HepG2 (cell line): ENCODE data around the gene CD209. TPM values are rescaled to one million over a fixed set of nuclear protein-coding genes. Genes with fewer than 3 reads are reported as not detected.

Experiments
- ATAC-seq: fragments of 200-7000 bp; cut with Tn5 transposase; 3 replicates; pipeline ENCODE4 v1.9.1; 2020; ENCODE audit warnings: mild to moderate bottlenecking, moderate library complexity
- BruUV-seq: library from RNA; stranded (reverse); fragments of 400-500 nt; replicated peaks from 2 replicates; lab custom pipeline; 2021; lab: Mats Ljungman, UMichigan
- CTCF ChIA-PET: fragments of 300-600 bp; formaldehyde crosslinking; extraction: SDS; loops from one replicate; lab custom pipeline; 2021; ENCODE audit warnings: low total read pairs, inconsistent platforms, low intra/inter-chr PET ratio; lab: Yijun Ruan, JAX
- POLR2A ChIA-PET: fragments of 350-600 bp; sonication (Branson Sonifier 250); formaldehyde crosslinking; loops from one replicate; lab custom pipeline; 2020; ENCODE audit warnings: antibody characterized with exemption, inconsistent platforms; lab: Yijun Ruan, JAX
- DNase-seq: peaks from one replicate; pipeline ENCODE4 v3.0.0-alpha.2; 2015; ENCODE audit warnings: low spot score
- FAIRE-seq: peaks from 3 replicates; lab custom pipeline; 2011; peaks lifted over from hg19 to GRCh38; lab: Jason Lieb, UNC
- H2AFZ ChIP-seq: one replicate; pipeline ENCODE4 v1.6.1; 2011; ENCODE audit warnings: low read length, inconsistent platforms
- H3K27ac ChIP-seq: fragments of 300-600 bp; 3 replicates; pipeline ENCODE4 v1.8.0; 2011; ENCODE audit warnings: mixed run types, mild to moderate bottlenecking, mixed read lengths, low read length, inconsistent platforms; ENCODE audit not compliant: insufficient read depth; ENCODE audit errors: extremely low read length
- H3K27me3 ChIP-seq, 2 experiments: fragments of 200-600 bp in 1 of 2; 2 replicates in 1 of 2; 3 replicates in 1 of 2; pipeline versions ENCODE4 v1.6.0 to v1.8.0; 2011; ENCODE audit warnings: low read length in 2 of 2, mild to moderate bottlenecking in 2 of 2, moderate library complexity in 2 of 2, inconsistent platforms in 1 of 2; ENCODE audit not compliant: insufficient read depth in 2 of 2, control insufficient read depth in 1 of 2
- H3K36me3 ChIP-seq, 2 experiments: fragments of 200-600 bp in 1 of 2; replicated peaks in 1 of 2; 2 replicates in 1 of 2; 3 replicates in 1 of 2; pipeline versions ENCODE4 v1.5.1 to v1.8.0; 2011; ENCODE audit warnings: low read length in 2 of 2, inconsistent platforms in 1 of 2; ENCODE audit not compliant: insufficient read depth in 2 of 2, control insufficient read depth in 1 of 2
- H3K4me1 ChIP-seq: 2 replicates; pipeline ENCODE4 v1.5.1; 2012; ENCODE audit warnings: low read length, inconsistent platforms; ENCODE audit not compliant: insufficient read depth
- H3K4me2 ChIP-seq: 2 replicates; pipeline ENCODE4 v1.6.0; 2011; ENCODE audit warnings: low read depth, low read length, inconsistent platforms
- H3K4me3 ChIP-seq, 3 experiments: fragments of 200-600 bp in 1 of 3; sonication (generic), shearing (Covaris generic) in 1 of 3; replicated peaks in 1 of 3; 2 replicates each; pipeline ENCODE4 v1.5.1; 2011 to 2016; ENCODE audit warnings: low read length in 3 of 3, inconsistent platforms in 2 of 3, low read depth in 2 of 3, mild to moderate bottlenecking in 2 of 3, control low read depth in 1 of 3, mixed read lengths in 1 of 3; ENCODE audit not compliant: insufficient read depth in 1 of 3
- H3K79me2 ChIP-seq: one replicate; pipeline ENCODE4 v1.6.1; 2011; ENCODE audit warnings: low read length, inconsistent platforms; ENCODE audit not compliant: insufficient read depth
- H3K9ac ChIP-seq: 2 replicates; pipeline ENCODE4 v1.6.0; 2011; ENCODE audit warnings: mild to moderate bottlenecking, low read depth, low read length, inconsistent platforms; ENCODE audit not compliant: insufficient read depth
- H3K9me3 ChIP-seq: 2 replicates; pipeline ENCODE4 v1.5.1; 2012; ENCODE audit warnings: mild to moderate bottlenecking, low read length
- H4K20me1 ChIP-seq: 2 replicates; pipeline ENCODE4 v1.6.0; 2011; ENCODE audit warnings: inconsistent platforms, mild to moderate bottlenecking, low read length, moderate library complexity; ENCODE audit not compliant: insufficient read depth
- FOXK2 ChIP-seq: fragments of 450-650 bp; IDR thresholded peaks from 2 replicates; pipeline ENCODE4 v1.6.1; 2016
- MEF2D ChIP-seq: sonication (generic); formaldehyde crosslinking; IDR thresholded peaks from 2 replicates; pipeline ENCODE4 v1.5.1; 2020; ENCODE audit warnings: mild to moderate bottlenecking, missing genetic modification reagents
- MIER2 ChIP-seq: IDR thresholded peaks from 2 replicates; pipeline ENCODE4 v1.6.1; 2016; ENCODE audit warnings: missing biosample characterization, missing genetic modification reagents
- NCOA5 ChIP-seq: sonication (generic); formaldehyde crosslinking; IDR thresholded peaks from 2 replicates; pipeline ENCODE4 v1.4.0; 2020; ENCODE audit warnings: missing genetic modification reagents
- NPAS2 ChIP-seq: sonication (generic); formaldehyde crosslinking; IDR thresholded peaks from 2 replicates; pipeline ENCODE4 v1.8.0; 2022; ENCODE audit warnings: mild to moderate bottlenecking, missing genetic modification reagents, borderline replicate concordance
- PAWR ChIP-seq: sonication (generic); formaldehyde crosslinking; IDR thresholded peaks from 2 replicates; pipeline ENCODE4 v1.4.0; 2020; ENCODE audit warnings: missing genetic modification reagents, mild to moderate bottlenecking, borderline replicate concordance
- SNAPC2 ChIP-seq: sonication (generic); formaldehyde crosslinking; IDR thresholded peaks from 2 replicates; pipeline ENCODE4 v1.8.1; 2022; ENCODE audit warnings: mild to moderate bottlenecking, missing genetic modification reagents
- TBX2 ChIP-seq: sonication (generic); formaldehyde crosslinking; IDR thresholded peaks from 2 replicates; pipeline ENCODE4 v1.5.0; 2020; ENCODE audit warnings: missing genetic modification reagents, mild to moderate bottlenecking, borderline replicate concordance
- TCF7L2 ChIP-seq: IDR thresholded peaks from 2 replicates; pipeline ENCODE4 v1.6.1; 2011; ENCODE audit warnings: mild to moderate bottlenecking, low read depth, low read length, moderate library complexity
- TEAD2 ChIP-seq: sonication (generic); formaldehyde crosslinking; IDR thresholded peaks from 2 replicates; pipeline ENCODE4 v1.9.0; 2021; ENCODE audit warnings: missing genetic modification reagents
- ZFP37 ChIP-seq: sonication (generic); formaldehyde crosslinking; IDR thresholded peaks from 2 replicates; pipeline ENCODE4 v1.4.0; 2020; ENCODE audit warnings: missing genetic modification reagents, borderline replicate concordance
- ZNF224 ChIP-seq: sonication (generic); formaldehyde crosslinking; IDR thresholded peaks from 2 replicates; pipeline ENCODE4 v1.5.0; 2020; ENCODE audit warnings: mild to moderate bottlenecking, missing genetic modification reagents
- ZNF296 ChIP-seq: sonication (generic); formaldehyde crosslinking; conservative IDR thresholded peaks from 2 replicates; pipeline ENCODE4 v1.5.0; 2020; ENCODE audit warnings: mild to moderate bottlenecking, missing genetic modification reagents
- ZNF460 ChIP-seq: sonication (generic); formaldehyde crosslinking; IDR thresholded peaks from 2 replicates; pipeline ENCODE4 v1.5.1; 2020; ENCODE audit warnings: missing genetic modification reagents, mild to moderate bottlenecking, borderline replicate concordance
- ZNF839 ChIP-seq: sonication (generic); formaldehyde crosslinking; IDR thresholded peaks from 2 replicates; pipeline ENCODE4 v1.4.0; 2020; ENCODE audit warnings: missing genetic modification reagents, mild to moderate bottlenecking, borderline replicate concordance
- ZNF879 ChIP-seq: sonication (generic); formaldehyde crosslinking; IDR thresholded peaks from 2 replicates; pipeline ENCODE4 v1.8.1; 2023; ENCODE audit warnings: missing genetic modification reagents
- ZSCAN12 ChIP-seq: sonication (generic); formaldehyde crosslinking; IDR thresholded peaks from 2 replicates; pipeline ENCODE4 v1.9.0; 2021; ENCODE audit warnings: mild to moderate bottlenecking, missing genetic modification reagents
- WGBS: methylation state at CpG from one replicate; pipeline ENCODE4 v1.1.6; 2017; ENCODE audit warnings: low lambda C conversion rate; 5-methylcytosine and 5-hydroxymethylcytosine counted together
- in situ Hi-C: cut with HindIII; loops from 2 replicates; pipeline ENCODE4 v1.10.0; 2017; ENCODE audit warnings: low pct_unique_long_range_greater_than_20kb; ENCODE audit not compliant: extremely low pct_ligation_motif_present
- intact Hi-C: fragments of 100-400 bp; cut with micrococcal nuclease; formaldehyde crosslinking; loops from one replicate; pipeline ENCODE4 v1.10.0; 2022; ENCODE audit not compliant: unreplicated experiment
- polyA plus RNA-seq, 8 experiments: library from polyadenylated mRNA; depleted of rRNA in 3 of 8; stranded (reverse) in 7 of 8; unstranded in 1 of 8; fragments of >200 nt; fragmentation: Illumina TruSeq in 4 of 8; extraction: Trizol in 4 of 8; gene quantifications; 2 replicates each; pipeline versions ENCODE4 v1.2.1 to v1.2.3, GENCODE V29; 2011 to 2016; ENCODE audit warnings: low read depth in 4 of 8, missing spikeins in 1 of 8, mixed read lengths in 1 of 8; ENCODE audit not compliant: insufficient read depth in 1 of 8
- total RNA-seq, 5 experiments: library from RNA; depleted of rRNA; stranded (reverse); fragments of >200 nt; fragmentation: Illumina TruSeq; extraction: Trizol; gene quantifications; 2 replicates each; pipeline ENCODE4 v1.2.3, GENCODE V29; 2016; ENCODE audit warnings: low read depth in 1 of 5
- TF ChIP-seq, protein P1 (sequence below): sonication (generic); formaldehyde crosslinking; IDR thresholded peaks from 2 replicates; pipeline ENCODE4 v1.4.0; 2020; ENCODE audit warnings: mild to moderate bottlenecking, missing genetic modification reagents

Gene CD209
- total and polyA plus RNA-seq, 2 of the 13 experiments (the other 11 are each of a cell fraction or from before 2014, with no cell fraction given) = not detected

DNA sequence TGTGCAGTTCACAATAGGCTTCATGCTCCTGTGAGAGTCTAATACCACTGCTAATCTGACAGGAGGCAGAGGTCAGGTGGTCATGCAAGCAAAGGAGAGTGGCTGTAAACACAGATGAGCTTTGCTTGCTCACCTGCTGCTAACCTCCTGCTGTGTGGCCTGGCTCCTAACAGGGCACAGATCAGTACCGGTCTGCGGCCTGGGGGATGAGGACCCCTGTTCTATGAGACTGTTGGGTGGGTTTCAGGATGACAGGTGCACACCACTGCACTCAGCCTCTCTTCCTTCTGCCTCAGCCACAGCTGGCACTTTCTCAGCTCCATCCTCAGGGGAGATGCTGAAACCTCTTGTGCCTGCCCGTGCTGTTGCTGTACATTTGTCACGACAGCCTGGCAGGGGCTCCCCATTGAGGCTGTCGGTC, 25.1 kb downstream of the CD209 start:
- Histone ChIP-seq H3K9me3 (no peaks in the 10 kb centered on the region), H3K4me3 (no peak overlapping the region), H3K79me2 (no peaks in the 10 kb centered on the region), H3K27me3 (peaks cover 0 to 2% of the 10 kb centered on the region in 2 experiments; a peak in 2 of 5 replicates), H2AFZ (no peak overlapping the region), H3K27ac (no peak overlapping the region), H3K36me3 (no peaks in the 10 kb centered on the region), H3K4me2 (no peak overlapping the region), H3K4me1 (no peaks in the 10 kb centered on the region), H4K20me1 (no peaks in the 10 kb centered on the region)
- BruUV-seq = no TSS peak
- intact Hi-C loops = no loop called here
- POLR2A ChIA-PET = no interaction called here
- no peak for ATAC-seq
- DNase-seq = no peak
- WGBS = 17% methylated on average over 3 of the region's 5 CpGs
- TF ChIP-seq PAWR (CRISPR knock-in tag) = no peak
- TF ChIP-seq NCOA5 (CRISPR knock-in tag) = no peak
- TF ChIP-seq TCF7L2 = no peak
- TF ChIP-seq NPAS2 (CRISPR knock-in tag) = no peak
- TF ChIP-seq SNAPC2 (CRISPR knock-in tag) = no peak
- no peak for TF ChIP-seq ZSCAN12 (CRISPR knock-in tag)
- TF ChIP-seq ZNF296 = no peak
- no peak for TF ChIP-seq FOXK2
- no peak for TF ChIP-seq ZFP37 (CRISPR knock-in tag)
- no peak for TF ChIP-seq MEF2D
- TF ChIP-seq MIER2 (CRISPR knock-in tag) = no peak
- TF ChIP-seq TBX2 (CRISPR knock-in tag) = no peak
- no peak for TF ChIP-seq ZNF460 (CRISPR knock-in tag)
- TF ChIP-seq, protein P1, sequence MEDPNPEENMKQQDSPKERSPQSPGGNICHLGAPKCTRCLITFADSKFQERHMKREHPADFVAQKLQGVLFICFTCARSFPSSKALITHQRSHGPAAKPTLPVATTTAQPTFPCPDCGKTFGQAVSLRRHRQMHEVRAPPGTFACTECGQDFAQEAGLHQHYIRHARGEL (CRISPR knock-in tag) = no peak
- no peak for TF ChIP-seq ZNF224 (CRISPR knock-in tag)
- no peak for TF ChIP-seq ZNF879 (CRISPR knock-in tag)
- no peak for TF ChIP-seq ZNF839 (CRISPR knock-in tag)
- TF ChIP-seq TEAD2 (CRISPR knock-in tag) = no peak
- TF ChIP-seq, all 625 proteins: peak for 0
- in situ Hi-C loops = no loop called here
- CTCF ChIA-PET = no interaction called here
- no peak overlapping the region for H3K9ac ChIP-seq
- FAIRE-seq = no peak
